GM21526 (cell line): Measurements from ENCODE around the gene DLGAP5.

Experiments
- ATAC-seq: cut with Tn5 transposase; IDR thresholded peaks from one replicate; pipeline ENCODE4 v1.9.1; 2021; ENCODE audit warnings: moderate library complexity; ENCODE audit not compliant: unreplicated experiment, low FRiP score

The DLGAP5 gene

GRCh38 chr14:55116246-55117030, 74.9 kb downstream of the DLGAP5 start:
- ATAC-seq, result no peak

GRCh38 chr14:55115861-55116245, 75.5 kb downstream of the DLGAP5 start:
- ATAC-seq, result no peak

GRCh38 chr14:55115460-55115859, 75.9 kb downstream of the DLGAP5 start:
- no peak for ATAC-seq

GRCh38 chr14:55114720-55115119, 76.7 kb downstream of the DLGAP5 start:
- no peak for ATAC-seq

GRCh38 chr14:55111122-55111708, 80.2 kb downstream of the DLGAP5 start:
- ATAC-seq, result no peak

GRCh38 chr14:55109836-55110235, 81.5 kb downstream of the DLGAP5 start:
- ATAC-seq, result no peak

GRCh38 chr14:55107766-55108554, 83.4 kb downstream of the DLGAP5 start:
- ATAC-seq, result no peak

GRCh38 chr14:55105991-55106390, 85.4 kb downstream of the DLGAP5 start:
- ATAC-seq, result no peak

GRCh38 chr14:55103971-55104954, 87.1 kb downstream of the DLGAP5 start:
- ATAC-seq, result no peak

- ATAC-seq, result no peak
These were observed 88.3 kb downstream of the DLGAP5 start for GRCh38 chr14:55103005-55103640.

GRCh38 chr14:55102141-55102621, 89.2 kb downstream of the DLGAP5 start:
- peak; percentile 65 for ATAC-seq

GRCh38 chr14:55101698-55102097, 89.7 kb downstream of the DLGAP5 start:
- ATAC-seq, result no peak

GRCh38 chr14:55099756-55100155, 91.6 kb downstream of the DLGAP5 start:
- ATAC-seq, result no peak

- no peak for ATAC-seq
These were observed 92.9 kb downstream of the DLGAP5 start for GRCh38 chr14:55098561-55098898.
